Mesothelial cell of epicardium (in vitro differentiated cells): ENCODE data around the gene SPX. TPM values are rescaled to one million over a fixed set of nuclear protein-coding genes. Genes with fewer than 3 reads are reported as not detected.

ENCODE experiments used
- DNase-seq, 2 experiments: peaks; one replicate each; pipeline ENCODE4 v3.0.0; 2021; ENCODE audit warnings: low spot score in 2 of 2; ENCODE audit not compliant: unreplicated experiment in 2 of 2
- H3K27ac Mint-ChIP-seq: 2 replicates; pipeline ENCODE4 v1.8.0; 2021; ENCODE audit warnings: mixed read lengths
- H3K27me3 Mint-ChIP-seq: 2 replicates; pipeline ENCODE4 v1.8.0; 2021; ENCODE audit warnings: low read depth, mixed read lengths
- H3K36me3 Mint-ChIP-seq: 2 replicates; pipeline ENCODE4 v1.8.0; 2021; ENCODE audit warnings: mixed read lengths
- H3K4me1 Mint-ChIP-seq: 2 replicates; pipeline ENCODE4 v1.8.0; 2021; ENCODE audit warnings: mixed read lengths
- H3K4me3 Mint-ChIP-seq: 2 replicates; pipeline ENCODE4 v1.8.0; 2021; ENCODE audit warnings: mild to moderate bottlenecking, moderate library complexity, mixed read lengths
- H3K9me3 Mint-ChIP-seq: 2 replicates; pipeline ENCODE4 v1.8.0; 2021; ENCODE audit warnings: mixed read lengths
- total RNA-seq: library from RNA; stranded (reverse); gene quantifications from 3 replicates; pipeline ENCODE4 v1.2.1, GENCODE V29; 2021
- TF ChIP-seq, protein P1 (sequence below): fragments of 200-600 bp; sonication (generic); IDR thresholded peaks from one replicate; pipeline ENCODE4 v1.5.0; 2021; ENCODE audit warnings: antibody characterized with exemption; ENCODE audit not compliant: unreplicated experiment

The SPX gene
- total RNA-seq, 1 donor from 2014 or later, result not detected

DNA sequence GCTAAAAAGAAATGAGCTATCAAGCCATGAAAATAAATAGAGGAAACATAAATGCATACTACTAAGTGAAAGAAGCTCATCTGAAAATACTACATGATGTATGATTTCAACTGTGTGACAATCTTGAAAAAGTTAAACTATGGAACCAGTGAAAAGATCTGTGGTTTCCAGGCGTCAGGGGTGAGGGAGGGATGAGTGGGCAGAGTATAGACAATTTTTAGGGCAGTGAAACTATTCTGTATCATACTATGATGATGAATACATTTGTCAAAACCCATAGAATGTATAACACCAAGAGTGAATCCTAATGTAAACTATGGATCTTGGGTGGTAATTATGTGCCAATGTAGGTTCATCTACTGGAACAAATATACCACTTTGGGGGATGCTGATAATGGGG lies 21.3 kb downstream of the SPX start:
- no peak overlapping the region for H3K27ac Mint-ChIP-seq
- no peaks in the 10 kb centered on the region for H3K36me3 Mint-ChIP-seq
- peaks cover 3% of the 10 kb centered on the region for H3K4me1 Mint-ChIP-seq
- H3K9me3 Mint-ChIP-seq, result no peaks in the 10 kb centered on the region
- H3K27me3 Mint-ChIP-seq, result peaks cover 2% of the 10 kb centered on the region
- TF ChIP-seq, protein P1, sequence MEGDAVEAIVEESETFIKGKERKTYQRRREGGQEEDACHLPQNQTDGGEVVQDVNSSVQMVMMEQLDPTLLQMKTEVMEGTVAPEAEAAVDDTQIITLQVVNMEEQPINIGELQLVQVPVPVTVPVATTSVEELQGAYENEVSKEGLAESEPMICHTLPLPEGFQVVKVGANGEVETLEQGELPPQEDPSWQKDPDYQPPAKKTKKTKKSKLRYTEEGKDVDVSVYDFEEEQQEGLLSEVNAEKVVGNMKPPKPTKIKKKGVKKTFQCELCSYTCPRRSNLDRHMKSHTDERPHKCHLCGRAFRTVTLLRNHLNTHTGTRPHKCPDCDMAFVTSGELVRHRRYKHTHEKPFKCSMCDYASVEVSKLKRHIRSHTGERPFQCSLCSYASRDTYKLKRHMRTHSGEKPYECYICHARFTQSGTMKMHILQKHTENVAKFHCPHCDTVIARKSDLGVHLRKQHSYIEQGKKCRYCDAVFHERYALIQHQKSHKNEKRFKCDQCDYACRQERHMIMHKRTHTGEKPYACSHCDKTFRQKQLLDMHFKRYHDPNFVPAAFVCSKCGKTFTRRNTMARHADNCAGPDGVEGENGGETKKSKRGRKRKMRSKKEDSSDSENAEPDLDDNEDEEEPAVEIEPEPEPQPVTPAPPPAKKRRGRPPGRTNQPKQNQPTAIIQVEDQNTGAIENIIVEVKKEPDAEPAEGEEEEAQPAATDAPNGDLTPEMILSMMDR, result no peak
- no peak for DNase-seq
- no peak overlapping the region for H3K4me3 Mint-ChIP-seq

DNA sequence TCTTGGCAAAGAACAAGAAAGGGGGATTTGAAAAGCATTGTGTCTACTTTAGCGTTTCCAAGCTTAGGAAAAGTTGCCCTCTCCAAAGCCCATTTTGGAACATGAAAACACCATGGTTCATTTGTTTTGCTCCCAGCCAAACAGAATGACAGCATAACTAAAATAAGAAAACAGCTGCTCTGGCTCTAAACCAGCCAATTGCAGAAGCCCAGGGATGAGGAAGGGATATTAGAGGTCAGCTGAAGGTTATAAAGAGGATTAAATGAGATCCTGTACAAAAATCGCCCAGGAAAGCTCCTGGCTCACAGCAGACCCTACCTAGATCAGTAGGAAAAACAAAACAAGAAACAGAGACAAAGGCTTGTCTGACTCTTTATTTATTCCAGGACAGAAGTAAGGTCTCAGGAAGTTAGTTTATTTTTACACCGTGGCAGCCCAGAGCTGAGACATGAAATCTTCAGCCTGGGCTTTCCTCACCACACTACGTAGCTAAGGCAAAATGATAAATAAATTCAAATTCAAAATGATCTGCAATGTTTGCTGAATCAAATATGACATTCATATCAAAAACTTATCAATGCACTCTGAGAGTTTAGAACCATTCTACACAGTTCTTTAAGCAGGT lies 25.9 kb downstream of the SPX start:
- no peaks in the 10 kb centered on the region for H3K27me3 Mint-ChIP-seq

DNA sequence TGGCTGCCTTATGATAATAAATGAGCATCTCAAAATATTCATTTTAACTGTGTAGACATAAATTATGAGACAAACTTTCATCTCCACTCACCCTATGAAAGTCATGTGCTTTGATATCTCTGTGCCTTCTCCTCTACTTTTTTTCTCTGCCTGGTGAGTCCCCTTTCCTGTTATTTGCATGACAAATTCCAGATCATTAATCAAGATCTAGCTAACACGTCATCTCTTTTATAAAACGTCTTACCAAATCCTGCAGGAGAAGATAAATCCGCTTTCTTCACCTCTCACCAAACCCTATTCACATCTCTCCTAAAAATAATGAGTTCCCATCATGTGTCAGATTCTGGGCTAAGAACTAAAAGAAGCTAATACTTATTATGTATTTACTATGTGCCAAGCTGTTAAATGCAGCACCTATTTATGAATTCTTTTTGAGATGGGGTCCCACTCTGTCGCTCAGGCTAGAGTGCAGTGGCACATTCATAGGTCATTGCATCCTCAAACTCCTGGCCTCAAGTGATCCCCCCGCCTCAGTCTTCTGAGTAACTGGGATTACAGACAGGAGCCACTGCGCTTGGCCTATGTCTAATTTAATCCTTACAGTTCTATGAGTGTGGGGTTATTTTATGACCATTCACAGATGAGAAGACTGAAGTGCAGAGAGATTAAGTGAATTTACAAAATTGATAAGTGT lies 26.7 kb downstream of the SPX start:
- TF ChIP-seq, protein P1, result no peak
- Mint-ChIP-seq H3K9me3 (peaks cover 7% of the 10 kb centered on the region), H3K27ac (no peak overlapping the region), H3K27me3 (no peaks in the 10 kb centered on the region), H3K36me3 (no peaks in the 10 kb centered on the region), H3K4me1 (peaks cover 7% of the 10 kb centered on the region), H3K4me3 (no peak overlapping the region)
- DNase-seq, result no peak

More for the DNA sequence above, 25.9 kb downstream of the SPX start:
- no peaks in the 10 kb centered on the region for H3K36me3 Mint-ChIP-seq
- no peak overlapping the region for H3K4me3 Mint-ChIP-seq
- peaks cover 7% of the 10 kb centered on the region for H3K4me1 Mint-ChIP-seq
- TF ChIP-seq, protein P1, result no peak
- no peak for DNase-seq
- H3K9me3 Mint-ChIP-seq, result peaks cover 6% of the 10 kb centered on the region
- peak overlapping the region; percentile 8 for H3K27ac Mint-ChIP-seq

DNA sequence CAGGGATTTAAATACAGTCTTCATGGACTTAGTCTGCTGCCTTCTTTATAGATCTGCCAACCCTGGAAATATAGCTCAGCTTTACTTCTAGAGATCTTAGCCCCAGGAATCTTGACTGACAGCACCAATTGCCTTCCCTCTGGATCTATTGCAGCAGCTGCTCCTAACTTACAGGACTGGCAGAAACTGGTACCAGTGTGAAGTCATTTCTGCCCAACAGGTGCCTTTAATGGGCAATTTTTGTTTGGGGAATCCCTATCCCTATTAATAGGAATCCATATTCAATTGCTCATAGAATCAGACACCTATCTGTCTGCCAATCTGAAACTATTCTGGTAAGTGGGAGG lies 27.2 kb downstream of the SPX start:
- TF ChIP-seq, protein P1, result no peak
- Mint-ChIP-seq H3K4me3 (no peak overlapping the region), H3K9me3 (peaks cover 7% of the 10 kb centered on the region), H3K27ac (no peak overlapping the region), H3K27me3 (no peaks in the 10 kb centered on the region), H3K36me3 (no peaks in the 10 kb centered on the region), H3K4me1 (peaks cover 7% of the 10 kb centered on the region)
- no peak for DNase-seq

DNA sequence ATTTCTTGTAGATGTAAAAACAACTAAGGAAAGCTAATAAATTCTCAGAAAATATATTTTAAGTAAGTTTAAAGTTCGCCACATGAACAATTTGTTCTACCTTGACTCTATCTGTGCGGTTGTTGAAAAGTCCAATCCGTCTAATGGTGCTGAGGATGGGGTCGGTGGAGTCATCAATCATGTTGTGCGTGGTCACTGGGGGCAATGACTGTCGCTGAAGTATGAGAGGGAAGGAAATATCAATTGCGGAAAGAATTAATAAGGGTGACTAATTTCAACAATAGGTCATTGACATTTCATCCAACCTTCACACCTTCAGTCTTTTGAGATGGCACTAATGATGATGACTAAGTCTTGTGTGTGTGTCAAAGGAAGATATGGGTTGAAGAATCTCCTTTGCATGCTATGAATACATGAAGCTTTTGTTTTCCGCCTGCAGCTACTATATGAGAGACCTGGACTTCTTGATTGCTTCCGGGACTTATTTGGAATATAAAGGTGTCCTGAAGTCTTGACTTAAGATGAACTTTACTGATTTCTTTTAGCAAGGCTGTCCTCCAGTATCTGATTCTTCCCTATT lies 32.1 kb downstream of the SPX start:
- TF ChIP-seq, protein P1, result no peak
- H3K4me1 Mint-ChIP-seq, result no peaks in the 10 kb centered on the region
- no peak overlapping the region for H3K4me3 Mint-ChIP-seq
- peaks cover 7% of the 10 kb centered on the region for H3K9me3 Mint-ChIP-seq
- no peaks in the 10 kb centered on the region for H3K36me3 Mint-ChIP-seq
- no peaks in the 10 kb centered on the region for H3K27me3 Mint-ChIP-seq
- no peak overlapping the region for H3K27ac Mint-ChIP-seq
- no peak for DNase-seq
